ENCODE results near the gene H6PD.

H6PD gene

GRCh38 chr1:9317591-9318417 is 83.2 kb downstream of the H6PD start:
- no peak overlapping the region for H3K4me3 ChIP-seq (ENCODE audit: low read length)
- no peak for TF ChIP-seq ZNF274 (IDR thresholded peaks at IDR 0.05; ENCODE audit: low read depth, low read length)

GRCh38 chr1:9319208-9319788 is 84.7 kb downstream of the H6PD start:
- no peak for TF ChIP-seq ZNF274 (IDR thresholded peaks at IDR 0.05; ENCODE audit: low read depth, low read length)
- H3K4me3 ChIP-seq (ENCODE audit: low read length) = no peak overlapping the region

GRCh38 chr1:9319789-9320519 is 85.4 kb downstream of the H6PD start:
- H3K4me3 ChIP-seq (ENCODE audit: low read length) = no peak overlapping the region
- no peak for TF ChIP-seq ZNF274 (IDR thresholded peaks at IDR 0.05; ENCODE audit: low read depth, low read length)
